Kidney capillary endothelial cell (primary cell): ENCODE measurements around the gene MPO.

ENCODE experiments used
- DNase-seq: peaks from one replicate; pipeline ENCODE4 v3.0.0-alpha.2; 2018; ENCODE audit warnings: low spot score

Gene MPO

GRCh38 chr17:58307468-58308172 lies 26.9 kb upstream of the MPO start:
- DNase-seq: no peak

- DNase-seq: no peak
These were observed 25.6 kb upstream of the MPO start for GRCh38 chr17:58306131-58306951.

GRCh38 chr17:58305626-58306025 lies 24.9 kb upstream of the MPO start:
- DNase-seq: no peak

- DNase-seq: no peak
These were observed 24.2 kb upstream of the MPO start for GRCh38 chr17:58304750-58305486.

- DNase-seq: peak; percentile 36
These were observed 23.4 kb upstream of the MPO start for GRCh38 chr17:58303971-58304749.

- no peak for DNase-seq
These were observed 22.3 kb upstream of the MPO start for GRCh38 chr17:58302919-58303585.

- DNase-seq: no peak
These were observed 21.6 kb upstream of the MPO start for GRCh38 chr17:58302171-58302918.

GRCh38 chr17:58301504-58302150 lies 20.9 kb upstream of the MPO start:
- no peak for DNase-seq

GRCh38 chr17:58300336-58300735 lies 19.6 kb upstream of the MPO start:
- DNase-seq: no peak

- no peak for DNase-seq
These were observed 13.3 kb upstream of the MPO start for GRCh38 chr17:58294034-58294433.

- no peak for DNase-seq
These were observed 10.5 kb upstream of the MPO start for GRCh38 chr17:58291246-58291645.

GRCh38 chr17:58289869-58290268 lies 9.1 kb upstream of the MPO start:
- no peak for DNase-seq

- no peak for DNase-seq
These were observed 4.7 kb upstream of the MPO start for GRCh38 chr17:58285422-58285810.

GRCh38 chr17:58284613-58285421 lies 4.1 kb upstream of the MPO start:
- no peak for DNase-seq

GRCh38 chr17:58283674-58284612 lies 3.2 kb upstream of the MPO start:
- no peak for DNase-seq

- DNase-seq: no peak
These were observed 1.7 kb upstream of the MPO start for GRCh38 chr17:58282442-58282841.

GRCh38 chr17:58281511-58282011 lies 826 bp upstream of the MPO start:
- no peak for DNase-seq
